GM12878 (cell line): Measurements from ENCODE around the gene MBOAT2. TPM values are rescaled to one million over a fixed set of nuclear protein-coding genes. Genes with fewer than 3 reads are reported as not detected.
"Not testable (repeated sequence)": the region's sequence is repeated elsewhere in the genome, so short reads cannot be mapped to it uniquely, and the experiment has no call there.

Source experiments
- ATAC-seq: fragments of 200-7000 bp; cut with Tn5 transposase; 3 replicates; pipeline ENCODE4 v1.9.1; 2020; ENCODE audit warnings: mild to moderate bottlenecking, moderate library complexity
- BruUV-seq: library from RNA; stranded (reverse); fragments of 400-500 nt; replicated peaks from 2 replicates; lab custom pipeline; 2021; lab: Mats Ljungman, UMichigan
- CTCF ChIA-PET: fragments of 300-600 bp; sonication (Branson Sonifier 250); formaldehyde crosslinking; extraction: SDS; loops from one replicate; lab custom pipeline; 2021; ENCODE audit warnings: inconsistent platforms; lab: Yijun Ruan, JAX
- POLR2A ChIA-PET: fragments of 350-600 bp; formaldehyde crosslinking; extraction: SDS; loops from one replicate; lab custom pipeline; 2021; ENCODE audit warnings: inconsistent platforms; lab: Charles Lee
- RAD21 ChIA-PET: fragments of 300-600 bp; sonication (Branson Sonifier 250); formaldehyde crosslinking; loops from one replicate; lab custom pipeline; 2023; ENCODE audit warnings: antibody characterized with exemption; ENCODE audit not compliant: unreplicated experiment; lab: Charles Lee
- SMC1A ChIA-PET: fragments of 300-600 bp; sonication (Branson Sonifier 250); formaldehyde crosslinking; loops from one replicate; lab custom pipeline; 2023; ENCODE audit not compliant: unreplicated experiment, uncharacterized antibody; lab: Charles Lee
- DNase-seq: peaks from one replicate; pipeline ENCODE4 v3.0.0-alpha.2; 2011; ENCODE audit warnings: low read depth, low spot score
- FAIRE-seq: peaks from 3 replicates; lab custom pipeline; 2011; peaks lifted over from hg19 to GRCh38; lab: Jason Lieb, UNC
- H2AFZ ChIP-seq: 2 replicates; pipeline ENCODE4 v1.6.0; 2011; ENCODE audit warnings: low read depth, low read length, control low read depth; ENCODE audit not compliant: control insufficient read depth
- H3K27ac ChIP-seq: 2 replicates; pipeline ENCODE4 v1.5.1; 2011; ENCODE audit warnings: control low read depth; ENCODE audit not compliant: control insufficient read depth, insufficient read depth
- H3K27me3 ChIP-seq, 2 experiments: replicated peaks in 1 of 2; 2 replicates each; pipeline versions ENCODE4 v1.6.0 to v1.6.1; 2011; ENCODE audit warnings: low read length in 1 of 2; ENCODE audit not compliant: control insufficient read depth in 2 of 2, insufficient read depth in 2 of 2
- H3K36me3 ChIP-seq, 2 experiments: 2 replicates each; pipeline ENCODE4 v1.5.1; 2011; ENCODE audit warnings: low read length in 1 of 2; ENCODE audit not compliant: control insufficient read depth in 2 of 2, insufficient read depth in 2 of 2
- H3K4me1 ChIP-seq: 2 replicates; pipeline ENCODE4 v1.6.1; 2011; ENCODE audit warnings: mild to moderate bottlenecking, low read length, moderate library complexity, mixed read lengths; ENCODE audit not compliant: control insufficient read depth, insufficient read depth
- H3K4me2 ChIP-seq: 2 replicates; pipeline ENCODE4 v1.6.0; 2011; ENCODE audit warnings: control low read depth; ENCODE audit not compliant: control insufficient read depth, insufficient read depth
- H3K4me3 ChIP-seq: fragments of 200-600 bp; sonication (generic); 2 replicates; pipeline ENCODE4 v1.5.1; 2016
- H3K79me2 ChIP-seq: 2 replicates; pipeline ENCODE4 v1.6.0; 2011; ENCODE audit warnings: low read length; ENCODE audit not compliant: control insufficient read depth, insufficient read depth
- H3K9ac ChIP-seq: 2 replicates; pipeline ENCODE4 v1.8.0; 2011; ENCODE audit warnings: low read length, control low read depth, mixed read lengths; ENCODE audit not compliant: control insufficient read depth, insufficient read depth
- H3K9me3 ChIP-seq: replicated peaks from 3 replicates; pipeline ENCODE4 v1.5.1; 2011; ENCODE audit warnings: mild to moderate bottlenecking, low read length; ENCODE audit not compliant: control insufficient read depth, insufficient read depth
- H4K20me1 ChIP-seq: 2 replicates; pipeline ENCODE4 v1.6.0; 2011; ENCODE audit not compliant: control insufficient read depth, insufficient read depth
- WGBS: methylation state at CpG from one replicate; pipeline ENCODE4 v1.1.6; 2016; ENCODE audit warnings: low lambda C conversion rate; ENCODE audit not compliant: insufficient replicate concordance, insufficient coverage; ENCODE audit errors: missing lambda C conversion rate; 5-methylcytosine and 5-hydroxymethylcytosine counted together
- in situ Hi-C: fragments of 300-500 bp; cut with MboI; formaldehyde crosslinking; loops from 9 replicates; pipeline ENCODE4 v1.14.3; 2018; ENCODE audit warnings: mixed read lengths
- intact Hi-C: fragments of 100-400 bp; cut with micrococcal nuclease; formaldehyde crosslinking; loops from one replicate; pipeline ENCODE4 v1.14.2; 2022; ENCODE audit not compliant: unreplicated experiment
- polyA plus RNA-seq, 11 experiments: library from polyadenylated mRNA; depleted of rRNA in 4 of 11; unstranded in 6 of 11; stranded (reverse) in 5 of 11; fragments of >200 nt; fragmentation: Nextera tagmentation in 4 of 11; fragmentation: Illumina TruSeq in 1 of 11; extraction: Ambion mirVana in 4 of 11; extraction: Trizol in 1 of 11; gene quantifications; 1 replicate in 1 of 11; 2 replicates in 10 of 11; pipeline versions ENCODE4 v1.2.1 to v1.2.3, GENCODE V29; 2011 to 2016; ENCODE audit warnings: inconsistent platforms in 2 of 11, missing spikeins in 2 of 11, low read depth in 1 of 11
- total RNA-seq, 4 experiments: library from RNA; depleted of rRNA in 3 of 4; stranded (reverse); fragments of >200 nt in 3 of 4; fragmentation: Illumina TruSeq in 1 of 4; extraction: Trizol in 1 of 4; gene quantifications; 2 replicates each; pipeline versions ENCODE4 v1.2.1 to v1.2.3, GENCODE V29; 2013 to 2021

Gene MBOAT2
- total and polyA plus RNA-seq, 10 of the 15 experiments (the other 5 are each of a cell fraction or from before 2014, with no cell fraction given) = 0.08 to 40.6 (median 1.8) TPM

DNA sequence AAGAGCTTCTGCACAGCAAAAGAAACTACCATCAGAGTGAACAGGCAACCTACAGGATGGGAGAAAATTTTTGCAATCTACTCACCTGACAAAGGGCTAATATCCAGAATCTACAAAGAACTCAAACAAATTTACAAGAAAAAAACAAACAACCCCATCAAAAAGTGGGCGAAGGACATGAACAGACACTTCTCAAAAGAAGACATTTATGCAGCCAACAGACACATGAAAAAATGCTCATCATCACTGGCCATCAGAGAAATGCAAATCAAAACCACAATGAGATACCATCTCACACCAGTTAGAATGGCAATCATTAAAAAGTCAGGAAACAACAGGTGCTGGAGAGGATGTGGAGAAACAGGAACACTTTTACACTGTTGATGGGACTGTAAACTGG is 30.9 kb downstream of the MBOAT2 start:
- CTCF ChIA-PET, RAD21 ChIA-PET, BruUV-seq, H3K36me3 ChIP-seq, H3K27ac ChIP-seq, H2AFZ ChIP-seq, FAIRE-seq, H3K4me1 ChIP-seq, H3K4me3 ChIP-seq, SMC1A ChIA-PET, ATAC-seq, DNase-seq, H3K9ac ChIP-seq, POLR2A ChIA-PET, H3K27me3 ChIP-seq, in situ Hi-C loops, H3K9me3 ChIP-seq, H4K20me1 ChIP-seq, H3K79me2 ChIP-seq, H3K4me2 ChIP-seq, intact Hi-C loops: not testable (repeated sequence)
- no CpG with 5 or more reads among the region's 1 CpG for WGBS

DNA sequence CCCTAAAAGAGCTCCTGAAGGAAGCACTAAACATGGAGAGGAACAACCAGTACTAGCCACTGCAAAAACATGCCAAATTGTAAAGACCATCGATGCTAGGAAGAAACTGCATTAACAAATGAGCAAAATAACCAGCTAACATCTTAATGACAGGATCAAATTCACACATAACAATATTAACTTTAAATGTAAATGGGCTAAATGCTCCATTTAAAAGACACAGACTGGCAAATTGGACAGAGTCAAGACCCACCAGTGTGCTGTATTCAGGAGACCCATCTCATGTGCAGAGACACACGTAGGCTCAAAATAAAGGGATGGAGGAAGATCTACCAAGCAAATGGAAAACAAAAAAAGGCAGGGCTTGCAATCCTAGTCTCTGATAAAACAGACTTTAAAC is 34.1 kb downstream of the MBOAT2 start:
- ATAC-seq = not testable (repeated sequence)

More for the DNA sequence above, 34.1 kb downstream of the MBOAT2 start:
- H4K20me1 ChIP-seq, FAIRE-seq, CTCF ChIA-PET, H3K4me3 ChIP-seq, H3K79me2 ChIP-seq, intact Hi-C loops, DNase-seq, H3K9ac ChIP-seq, H3K9me3 ChIP-seq, H3K4me1 ChIP-seq, H3K27ac ChIP-seq, H3K4me2 ChIP-seq, RAD21 ChIA-PET, POLR2A ChIA-PET, H3K36me3 ChIP-seq, BruUV-seq, H2AFZ ChIP-seq, H3K27me3 ChIP-seq, in situ Hi-C loops: not testable (repeated sequence)
- WGBS = 0% methylated on average over 2 of the region's 2 CpGs
- SMC1A ChIA-PET = interaction anchor here (0.6 kb wide), 1 partner anchor 149 kb away, joined by 3 read pairs; no protein-coding TSS in a partner anchor
